Gastrocnemius medialis (tissue), 4 donors: Measurements from ENCODE around the gene GRIA3.

Experiments
- CTCF ChIP-seq, 5 experiments: fragments of 450-650 bp in 3 of 5; fragments of 200-600 bp in 2 of 5; sonication (generic) in 2 of 5; IDR thresholded peaks in 4 of 5; conservative IDR thresholded peaks in 1 of 5; 1 replicate in 4 of 5; 2 replicates in 1 of 5; pipeline ENCODE4 v1.5.1; 2016 to 2019; ENCODE audit warnings: antibody characterized with exemption in 5 of 5, mild to moderate bottlenecking in 3 of 5, moderate library complexity in 3 of 5
- POLR2A ChIP-seq, 2 donors: fragments of 450-650 bp; IDR thresholded peaks; one replicate each; pipeline ENCODE4 v1.6.1; 2017; ENCODE audit warnings: antibody characterized with exemption in 2 of 2, mild to moderate bottlenecking in 2 of 2, moderate library complexity in 2 of 2

- no peak for TF ChIP-seq CTCF (IDR thresholded peaks at IDR 0.05 in 4 of 5, conservative IDR thresholded peaks at IDR 0.05 in 1 of 5)
- no peak for TF ChIP-seq POLR2A (IDR thresholded peaks at IDR 0.05)
Observed at GRCh38 chrX:123260920-123261418, 76.9 kb downstream of the GRIA3 start.
